Measurements from ENCODE around the gene TFF1.
A peak's percentile ranks its signal among the peaks of the same experiment; 100 is the strongest.

TFF1 gene

DNA sequence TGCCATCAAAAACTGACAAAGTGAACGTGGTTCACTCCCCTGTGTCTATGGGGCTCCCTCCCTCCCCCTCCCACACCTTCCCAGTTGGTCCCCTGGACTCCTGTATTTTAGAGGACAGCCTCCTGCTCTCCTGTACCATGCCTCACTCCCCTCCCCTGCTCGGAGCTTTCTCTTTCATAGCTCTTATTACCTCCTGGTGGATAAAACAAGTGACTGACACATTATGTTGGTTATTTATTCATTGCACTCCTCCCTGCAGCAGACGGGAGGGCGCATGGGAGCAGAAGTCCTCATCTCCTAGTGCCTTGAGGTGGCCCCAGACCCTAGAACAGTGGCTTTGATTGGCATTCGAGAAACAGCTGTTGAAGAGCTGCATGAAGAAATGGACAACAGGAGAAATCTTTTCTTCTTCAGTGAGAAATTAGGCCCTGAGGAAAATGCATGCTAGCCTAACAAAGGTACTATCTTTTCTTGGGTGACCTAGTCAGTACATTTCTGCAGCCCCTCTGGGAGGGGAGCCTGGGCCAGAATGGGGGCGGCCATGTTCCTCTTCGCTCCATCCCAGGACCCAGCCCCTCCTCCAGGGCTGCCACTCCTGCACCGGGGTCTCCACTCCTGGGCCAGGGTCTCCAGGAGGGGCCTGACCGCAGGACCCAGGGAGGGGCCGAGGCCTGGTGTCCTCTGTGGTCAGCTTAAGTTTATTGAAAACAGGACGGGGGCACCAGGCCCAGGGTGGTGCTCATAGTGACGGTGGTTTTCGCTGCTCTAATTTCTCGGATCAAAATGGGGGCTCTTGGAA lies 1.2 kb upstream of the TFF1 start (continued):
- TF ChIP-seq, protein P1, sequence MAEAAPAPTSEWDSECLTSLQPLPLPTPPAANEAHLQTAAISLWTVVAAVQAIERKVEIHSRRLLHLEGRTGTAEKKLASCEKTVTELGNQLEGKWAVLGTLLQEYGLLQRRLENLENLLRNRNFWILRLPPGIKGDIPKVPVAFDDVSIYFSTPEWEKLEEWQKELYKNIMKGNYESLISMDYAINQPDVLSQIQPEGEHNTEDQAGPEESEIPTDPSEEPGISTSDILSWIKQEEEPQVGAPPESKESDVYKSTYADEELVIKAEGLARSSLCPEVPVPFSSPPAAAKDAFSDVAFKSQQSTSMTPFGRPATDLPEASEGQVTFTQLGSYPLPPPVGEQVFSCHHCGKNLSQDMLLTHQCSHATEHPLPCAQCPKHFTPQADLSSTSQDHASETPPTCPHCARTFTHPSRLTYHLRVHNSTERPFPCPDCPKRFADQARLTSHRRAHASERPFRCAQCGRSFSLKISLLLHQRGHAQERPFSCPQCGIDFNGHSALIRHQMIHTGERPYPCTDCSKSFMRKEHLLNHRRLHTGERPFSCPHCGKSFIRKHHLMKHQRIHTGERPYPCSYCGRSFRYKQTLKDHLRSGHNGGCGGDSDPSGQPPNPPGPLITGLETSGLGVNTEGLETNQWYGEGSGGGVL (tag by site-specific recombination; IDR thresholded peaks at IDR 0.05): no peak
- TF ChIP-seq ZNF548 (tag by site-specific recombination; IDR thresholded peaks at IDR 0.05) (no peak), ZNF510 (tag by site-specific recombination; IDR thresholded peaks at IDR 0.05; ENCODE audit: insufficient replicate concordance) (no peak)

DNA sequence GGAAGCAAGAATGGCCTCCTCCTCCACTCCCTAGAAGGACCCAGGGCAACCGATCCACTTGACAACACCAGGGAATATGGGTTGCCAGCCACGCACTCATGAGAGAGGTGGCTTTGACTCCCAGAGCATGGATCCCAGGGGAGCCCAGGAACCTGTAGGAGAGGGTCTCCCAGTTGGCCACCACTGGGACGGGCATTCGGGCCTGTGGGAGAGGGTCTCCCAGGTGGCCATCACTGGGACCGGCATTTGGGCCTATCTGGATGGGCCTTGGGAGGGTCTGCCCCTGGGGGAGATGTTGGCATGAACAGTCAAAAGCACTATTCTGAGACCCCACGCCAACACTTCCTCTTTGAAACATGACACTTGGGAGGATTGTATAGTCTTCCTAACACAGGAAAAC lies 565 bp downstream of the TFF1 start:
- Histone ChIP-seq H3K4me1 (ENCODE audit: control insufficient read depth, insufficient read depth, low read length) (no peaks in the 10 kb centered on the region), H3K9me3 (ENCODE audit: control insufficient read depth, insufficient read depth, low read depth, low read length) (no peaks in the 10 kb centered on the region), H3K36me3 (ENCODE audit: control insufficient read depth in 2 of 2, insufficient read depth in 1 of 2, low read length in 2 of 2) (no peaks in the 10 kb centered on the region), H3K4me3 (ENCODE audit: low read depth, low read length) (no peak overlapping the region), H3K27ac (ENCODE audit: extremely low read depth, low read depth, low read length) (no peak overlapping the region)
- TF ChIP-seq ZEB2 (tag by site-specific recombination; IDR thresholded peaks at IDR 0.05) (no peak), ZNF521 (tag by site-specific recombination; IDR thresholded peaks at IDR 0.05) (no peak), SCRT1 (tag by site-specific recombination; IDR thresholded peaks at IDR 0.05; ENCODE audit: borderline replicate concordance) (no peak), GLI4 (tag by site-specific recombination; IDR thresholded peaks at IDR 0.05) (no peak), ZXDB (tag by site-specific recombination; IDR thresholded peaks at IDR 0.05) (no peak), ZNF670 (tag by site-specific recombination; IDR thresholded peaks at IDR 0.05; ENCODE audit: low read depth) (no peak), GLIS1 (tag by site-specific recombination; IDR thresholded peaks at IDR 0.05) (peak; percentile 70), ZNF792 (tag by site-specific recombination; IDR thresholded peaks at IDR 0.05) (no peak)
- CTCF ChIA-PET: no interaction called here
- POLR2A ChIA-PET: no interaction called here

DNA sequence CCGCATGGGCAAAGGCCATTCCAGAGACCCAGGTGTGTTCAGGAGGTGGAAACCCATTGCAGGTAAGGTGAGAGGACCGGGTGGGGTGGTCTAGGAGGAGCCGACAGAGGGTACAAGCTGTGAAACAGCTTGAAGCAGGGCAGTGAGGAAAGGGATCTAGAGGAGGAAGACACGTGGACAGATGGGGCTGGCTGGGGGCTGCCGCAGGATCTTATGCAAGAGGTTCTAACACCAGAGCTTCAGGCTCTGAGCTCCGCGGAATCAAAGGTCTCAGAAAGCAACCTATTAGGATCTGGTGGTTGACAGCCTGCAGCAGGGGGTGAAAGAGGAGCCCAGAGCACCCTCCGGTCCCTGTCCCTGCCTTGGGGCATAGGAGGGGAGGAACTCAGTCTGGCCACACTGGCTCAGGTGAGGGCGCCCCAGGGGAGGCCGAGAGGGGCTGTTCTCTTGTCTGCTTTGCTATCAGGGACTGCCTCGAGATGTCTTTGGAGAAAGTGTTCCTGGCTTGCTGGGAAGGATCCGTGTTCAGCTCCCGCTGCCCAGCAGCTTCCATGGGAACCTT lies 1.9 kb downstream of the TFF1 start:
- no peaks in the 10 kb centered on the region for H3K4me1 ChIP-seq (ENCODE audit: control insufficient read depth, insufficient read depth, low read length)
- ChIA-PET CTCF (no interaction called here), POLR2A (no interaction called here)
- no peak overlapping the region for H3K27ac ChIP-seq (ENCODE audit: extremely low read depth, low read depth, low read length)
- H3K36me3 ChIP-seq (ENCODE audit: control insufficient read depth in 2 of 2, insufficient read depth in 1 of 2, low read length in 2 of 2): no peaks in the 10 kb centered on the region
- no peak for TF ChIP-seq KLF1 (tag by site-specific recombination; IDR thresholded peaks at IDR 0.05)
- TF ChIP-seq BCL11B (tag by site-specific recombination; IDR thresholded peaks at IDR 0.05; ENCODE audit: low read depth): no peak
- TF ChIP-seq ZNF354C (tag by site-specific recombination; IDR thresholded peaks at IDR 0.05; ENCODE audit: borderline replicate concordance, low read depth): no peak
- TF ChIP-seq, protein P2, sequence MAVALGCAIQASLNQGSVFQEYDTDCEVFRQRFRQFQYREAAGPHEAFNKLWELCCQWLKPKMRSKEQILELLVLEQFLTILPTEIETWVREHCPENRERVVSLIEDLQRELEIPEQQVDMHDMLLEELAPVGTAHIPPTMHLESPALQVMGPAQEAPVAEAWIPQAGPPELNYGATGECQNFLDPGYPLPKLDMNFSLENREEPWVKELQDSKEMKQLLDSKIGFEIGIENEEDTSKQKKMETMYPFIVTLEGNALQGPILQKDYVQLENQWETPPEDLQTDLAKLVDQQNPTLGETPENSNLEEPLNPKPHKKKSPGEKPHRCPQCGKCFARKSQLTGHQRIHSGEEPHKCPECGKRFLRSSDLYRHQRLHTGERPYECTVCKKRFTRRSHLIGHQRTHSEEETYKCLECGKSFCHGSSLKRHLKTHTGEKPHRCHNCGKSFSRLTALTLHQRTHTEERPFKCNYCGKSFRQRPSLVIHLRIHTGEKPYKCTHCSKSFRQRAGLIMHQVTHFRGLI (tag by site-specific recombination; IDR thresholded peaks at IDR 0.05): no peak
- TF ChIP-seq, protein P3, sequence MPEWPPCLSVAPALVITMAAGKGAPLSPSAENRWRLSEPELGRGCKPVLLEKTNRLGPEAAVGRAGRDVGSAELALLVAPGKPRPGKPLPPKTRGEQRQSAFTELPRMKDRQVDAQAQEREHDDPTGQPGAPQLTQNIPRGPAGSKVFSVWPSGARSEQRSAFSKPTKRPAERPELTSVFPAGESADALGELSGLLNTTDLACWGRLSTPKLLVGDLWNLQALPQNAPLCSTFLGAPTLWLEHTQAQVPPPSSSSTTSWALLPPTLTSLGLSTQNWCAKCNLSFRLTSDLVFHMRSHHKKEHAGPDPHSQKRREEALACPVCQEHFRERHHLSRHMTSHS (tag by site-specific recombination; IDR thresholded peaks at IDR 0.05): no peak
- TF ChIP-seq, protein P4, sequence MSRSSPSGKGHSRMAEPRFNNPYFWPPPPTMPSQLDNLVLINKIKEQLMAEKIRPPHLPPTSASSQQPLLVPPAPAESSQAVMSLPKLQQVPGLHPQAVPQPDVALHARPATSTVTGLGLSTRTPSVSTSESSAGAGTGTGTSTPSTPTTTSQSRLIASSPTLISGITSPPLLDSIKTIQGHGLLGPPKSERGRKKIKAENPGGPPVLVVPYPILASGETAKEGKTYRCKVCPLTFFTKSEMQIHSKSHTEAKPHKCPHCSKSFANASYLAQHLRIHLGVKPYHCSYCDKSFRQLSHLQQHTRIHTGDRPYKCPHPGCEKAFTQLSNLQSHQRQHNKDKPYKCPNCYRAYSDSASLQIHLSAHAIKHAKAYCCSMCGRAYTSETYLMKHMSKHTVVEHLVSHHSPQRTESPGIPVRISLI (tag by site-specific recombination; IDR thresholded peaks at IDR 0.05): no peak
- TF ChIP-seq ZNF843 (tag by site-specific recombination; IDR thresholded peaks at IDR 0.05): no peak
- no peak for TF ChIP-seq ZNF623 (tag by site-specific recombination; IDR thresholded peaks at IDR 0.05)
- TF ChIP-seq ZNF768 (tag by site-specific recombination; IDR thresholded peaks at IDR 0.05): no peak
- no peak for TF ChIP-seq ZNF670 (tag by site-specific recombination; IDR thresholded peaks at IDR 0.05; ENCODE audit: low read depth)
- no peak for TF ChIP-seq ZFHX2 (tag by site-specific recombination; conservative IDR thresholded peaks at IDR 0.05)
- no peak for TF ChIP-seq ZNF416 (tag by site-specific recombination; IDR thresholded peaks at IDR 0.05)
- no peak for TF ChIP-seq ZEB2 (tag by site-specific recombination; IDR thresholded peaks at IDR 0.05)
- no peak for TF ChIP-seq ZNF146 (tag by site-specific recombination; IDR thresholded peaks at IDR 0.05)
- no peak for TF ChIP-seq FEZF1 (tag by site-specific recombination; IDR thresholded peaks at IDR 0.05)
- no peak for TF ChIP-seq RBAK (tag by site-specific recombination; IDR thresholded peaks at IDR 0.05)
- H3K9me3 ChIP-seq (ENCODE audit: control insufficient read depth, insufficient read depth, low read depth, low read length): no peaks in the 10 kb centered on the region
- H3K4me3 ChIP-seq (ENCODE audit: low read depth, low read length): no peak overlapping the region
